ENCODE data around the gene FOXO1.

The FOXO1 gene

DNA sequence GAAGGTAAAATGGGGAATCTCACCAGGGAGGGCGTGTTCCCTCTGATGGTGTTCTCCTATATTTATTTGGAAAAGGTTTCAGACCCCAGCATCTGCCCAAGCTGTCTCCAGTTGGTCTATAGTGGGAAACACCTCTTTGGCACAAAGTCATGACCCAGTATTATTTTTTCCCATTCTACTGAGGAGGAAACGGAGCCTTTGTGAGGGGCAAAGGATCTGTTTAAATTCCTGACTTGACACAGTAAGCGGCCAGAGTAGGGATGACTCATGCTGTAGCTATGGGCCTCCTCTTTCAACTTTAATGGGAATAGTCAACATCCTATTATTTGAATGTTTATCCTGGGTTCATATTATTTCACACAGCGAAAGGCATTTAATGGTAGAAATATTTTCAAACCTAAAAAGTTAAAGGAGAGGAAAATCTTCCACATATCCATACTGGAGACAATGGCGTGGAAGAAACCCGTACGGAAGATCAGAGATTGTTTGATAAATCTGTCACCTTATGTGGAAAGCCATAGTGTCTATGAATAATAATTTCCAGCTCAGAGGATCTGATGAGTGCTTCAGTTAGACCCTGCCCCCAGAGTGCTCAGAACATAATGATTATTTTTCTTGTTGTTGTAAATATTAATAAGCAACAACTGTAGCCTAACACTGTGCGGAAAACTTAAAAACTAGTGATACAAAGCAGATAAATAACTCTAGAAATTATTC is 126.0 kb downstream of the FOXO1 start:
- TF ChIP-seq, protein P1, sequence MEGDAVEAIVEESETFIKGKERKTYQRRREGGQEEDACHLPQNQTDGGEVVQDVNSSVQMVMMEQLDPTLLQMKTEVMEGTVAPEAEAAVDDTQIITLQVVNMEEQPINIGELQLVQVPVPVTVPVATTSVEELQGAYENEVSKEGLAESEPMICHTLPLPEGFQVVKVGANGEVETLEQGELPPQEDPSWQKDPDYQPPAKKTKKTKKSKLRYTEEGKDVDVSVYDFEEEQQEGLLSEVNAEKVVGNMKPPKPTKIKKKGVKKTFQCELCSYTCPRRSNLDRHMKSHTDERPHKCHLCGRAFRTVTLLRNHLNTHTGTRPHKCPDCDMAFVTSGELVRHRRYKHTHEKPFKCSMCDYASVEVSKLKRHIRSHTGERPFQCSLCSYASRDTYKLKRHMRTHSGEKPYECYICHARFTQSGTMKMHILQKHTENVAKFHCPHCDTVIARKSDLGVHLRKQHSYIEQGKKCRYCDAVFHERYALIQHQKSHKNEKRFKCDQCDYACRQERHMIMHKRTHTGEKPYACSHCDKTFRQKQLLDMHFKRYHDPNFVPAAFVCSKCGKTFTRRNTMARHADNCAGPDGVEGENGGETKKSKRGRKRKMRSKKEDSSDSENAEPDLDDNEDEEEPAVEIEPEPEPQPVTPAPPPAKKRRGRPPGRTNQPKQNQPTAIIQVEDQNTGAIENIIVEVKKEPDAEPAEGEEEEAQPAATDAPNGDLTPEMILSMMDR (IDR thresholded peaks at IDR 0.05; ENCODE audit: insufficient read depth, low read depth, low read length, missing control alignments): no peak
- no peak for DNase-seq (ENCODE audit: low read depth)
- H3K4me3 ChIP-seq (ENCODE audit: low read depth, low read length): no peak overlapping the region

DNA sequence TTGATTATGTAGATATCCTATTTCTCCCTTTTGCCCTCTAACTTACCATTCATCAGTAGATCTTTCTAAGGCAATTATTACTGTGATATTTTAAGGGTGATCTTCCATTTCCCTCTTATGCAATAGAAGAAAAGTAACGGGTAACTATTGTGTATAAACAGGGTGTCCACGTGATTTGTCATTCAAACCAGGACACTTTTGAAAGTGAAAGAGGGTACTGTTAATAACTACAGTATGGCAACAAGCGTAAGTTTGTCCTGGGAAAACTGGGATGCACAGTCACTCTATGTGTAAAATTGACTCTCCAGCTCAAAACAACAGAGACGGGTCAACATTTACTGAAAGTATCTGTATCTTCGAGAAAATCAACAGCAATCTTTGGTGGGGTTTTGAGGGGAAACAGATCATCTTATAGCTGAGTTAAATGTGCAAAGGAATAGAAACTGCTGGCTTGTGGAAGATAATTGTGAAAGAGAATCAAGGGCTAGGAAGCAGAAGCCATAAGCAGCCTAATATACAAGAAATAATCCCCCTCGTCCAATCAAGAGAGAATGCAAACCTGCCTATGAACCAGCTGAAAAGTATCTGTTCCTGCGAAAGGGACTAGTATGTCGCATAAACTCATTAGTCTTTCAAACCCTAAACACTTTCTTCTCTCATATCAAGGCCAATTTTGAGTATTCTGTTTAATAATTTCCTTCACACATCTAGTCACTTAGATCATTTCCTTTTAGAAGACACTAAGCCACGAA is 126.7 kb downstream of the FOXO1 start:
- TF ChIP-seq, protein P1 (IDR thresholded peaks at IDR 0.05; ENCODE audit: insufficient read depth, low read depth, low read length, missing control alignments): no peak
- no peak overlapping the region for H3K4me3 ChIP-seq (ENCODE audit: low read depth, low read length)
- no peak for DNase-seq (ENCODE audit: low read depth)

DNA sequence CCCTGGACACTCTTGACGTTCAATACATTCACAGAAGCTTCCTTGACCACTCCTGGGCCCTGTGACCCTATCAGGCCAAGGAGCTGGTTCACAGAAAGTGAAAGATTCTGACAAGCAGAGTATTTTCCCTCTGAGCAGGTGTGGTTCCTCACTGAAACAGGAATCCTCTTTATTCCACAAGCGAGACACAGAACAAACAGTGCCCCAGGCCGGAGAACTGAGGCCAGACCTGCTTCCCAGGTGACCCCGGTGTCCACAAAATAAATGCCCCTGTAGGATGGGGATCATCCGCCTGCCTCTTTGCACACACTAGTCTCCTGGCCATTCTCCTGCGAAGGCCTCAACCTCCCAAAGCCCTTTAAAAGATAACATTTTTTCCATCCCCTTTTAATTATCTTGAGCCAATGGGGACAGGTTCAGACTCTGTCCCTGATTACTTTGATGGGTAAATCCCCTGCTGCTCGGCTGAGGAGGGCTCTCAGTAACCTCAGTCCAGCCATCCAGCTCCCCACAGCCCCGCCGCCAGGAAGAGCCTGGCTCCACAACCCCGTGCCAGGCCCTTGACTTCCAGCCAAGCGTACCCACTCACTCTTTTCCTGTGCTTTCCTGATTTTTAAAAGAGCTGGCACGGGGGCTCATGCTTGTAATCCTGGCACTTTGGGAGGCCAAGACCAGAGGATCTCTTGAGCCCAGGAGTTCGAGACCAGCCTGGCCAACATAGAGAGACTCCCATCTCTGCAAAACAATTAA is 129.1 kb downstream of the FOXO1 start:
- TF ChIP-seq, protein P1 (IDR thresholded peaks at IDR 0.05; ENCODE audit: insufficient read depth, low read depth, low read length, missing control alignments): no peak
- no peak overlapping the region for H3K4me3 ChIP-seq (ENCODE audit: low read depth, low read length)
- no peak for DNase-seq (ENCODE audit: low read depth)

DNA sequence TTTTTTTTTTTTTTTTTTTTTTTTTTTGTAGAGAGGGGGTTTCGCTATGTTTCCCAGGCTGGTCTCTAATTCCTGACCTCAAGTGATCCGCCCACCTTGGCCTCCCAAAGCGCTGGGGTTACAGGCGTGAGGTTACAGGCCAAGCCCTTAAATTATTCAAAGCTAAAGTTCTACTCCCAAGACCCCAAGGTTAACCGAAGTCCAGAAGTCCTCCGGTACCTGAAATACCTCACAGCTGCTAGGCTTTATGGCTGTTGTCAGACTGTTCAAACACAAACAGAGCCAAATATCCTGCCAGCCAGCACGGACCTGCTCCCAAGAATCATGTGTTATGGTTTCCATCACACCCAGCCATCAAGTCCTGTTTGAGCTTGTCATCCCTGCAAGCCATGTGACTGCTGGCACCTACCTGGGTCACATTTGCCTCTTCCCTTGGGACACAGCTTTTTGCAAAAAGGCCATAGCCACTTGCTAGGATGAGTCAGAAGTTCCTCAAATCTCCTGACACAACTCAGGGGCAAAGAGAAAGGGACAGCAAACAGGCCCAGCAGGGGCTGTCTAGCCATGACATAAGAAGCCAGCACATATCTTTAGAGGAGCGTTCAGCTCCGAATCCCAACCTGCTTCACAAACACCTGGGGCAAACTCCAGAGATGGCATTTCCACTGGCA is 129.9 kb downstream of the FOXO1 start:
- no peak for DNase-seq (ENCODE audit: low read depth)
- H3K4me3 ChIP-seq (ENCODE audit: low read depth, low read length): no peak overlapping the region
- TF ChIP-seq, protein P1 (IDR thresholded peaks at IDR 0.05; ENCODE audit: insufficient read depth, low read depth, low read length, missing control alignments): no peak

DNA sequence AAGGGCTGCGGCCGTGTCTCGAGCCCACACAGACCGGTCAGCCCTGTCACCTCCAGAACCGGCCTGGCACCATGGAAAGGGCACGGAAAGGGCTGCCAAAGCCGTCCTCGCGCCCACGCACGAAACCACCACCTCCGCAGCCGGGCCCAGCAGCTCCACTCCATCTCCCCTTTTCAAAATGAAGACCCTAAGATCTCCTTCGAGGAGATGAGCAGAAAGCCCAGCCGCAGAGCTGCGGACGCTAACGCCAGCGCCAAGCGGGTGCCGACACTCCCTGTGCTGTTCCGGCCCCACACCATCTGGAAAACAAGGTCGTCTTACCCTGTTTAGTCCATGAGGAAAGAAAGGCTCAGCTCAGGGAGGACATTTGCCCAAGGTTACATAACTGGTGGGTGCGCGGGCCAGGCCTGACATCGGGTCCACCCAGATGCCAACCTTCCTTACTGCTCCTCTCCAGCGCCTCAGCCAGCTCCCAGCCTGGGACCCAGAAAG is 131.1 kb downstream of the FOXO1 start:
- no peak for DNase-seq (ENCODE audit: low read depth)
- TF ChIP-seq, protein P1 (IDR thresholded peaks at IDR 0.05; ENCODE audit: insufficient read depth, low read depth, low read length, missing control alignments): no peak
- no peak overlapping the region for H3K4me3 ChIP-seq (ENCODE audit: low read depth, low read length)

DNA sequence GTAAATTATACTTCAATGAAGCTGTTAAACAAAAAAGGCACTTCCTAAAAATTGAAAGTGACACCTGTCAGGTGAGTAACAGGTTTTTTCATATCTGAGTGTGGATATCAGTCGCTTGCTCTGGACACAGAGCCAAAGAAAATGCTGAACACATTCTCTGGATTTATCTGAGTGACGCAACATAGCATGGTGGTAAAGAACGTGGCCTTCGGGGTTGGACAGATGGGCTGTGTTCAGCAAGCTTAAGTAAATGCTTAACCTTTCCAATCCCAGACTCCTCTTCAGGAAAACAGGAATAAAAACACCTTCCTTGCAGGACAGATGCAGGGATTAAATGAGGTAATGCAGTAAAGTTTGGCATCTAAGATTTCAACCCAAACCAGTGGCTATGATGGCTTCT is 132.0 kb downstream of the FOXO1 start:
- H3K4me3 ChIP-seq (ENCODE audit: low read depth, low read length): no peak overlapping the region
- TF ChIP-seq, protein P1 (IDR thresholded peaks at IDR 0.05; ENCODE audit: insufficient read depth, low read depth, low read length, missing control alignments): no peak
- no peak for DNase-seq (ENCODE audit: low read depth)
